Islet of Langerhans (tissue), 1 donor: ENCODE measurements around the gene EPHA2.
"Not testable (repeated sequence)": the region's sequence is repeated elsewhere in the genome, so short reads cannot be mapped to it uniquely, and the experiment has no call there.

Source experiments
- FAIRE-seq: peaks from one replicate; lab custom pipeline; 2011; peaks lifted over from hg19 to GRCh38; lab: Jason Lieb, UNC

EPHA2 gene

GRCh38 chr1:16183765-16184556 is 28.1 kb upstream of the EPHA2 start:
- no peak for FAIRE-seq

- FAIRE-seq, result no peak
Observed at GRCh38 chr1:16183179-16183578, 27.3 kb upstream of the EPHA2 start.

GRCh38 chr1:16181887-16182719 is 26.2 kb upstream of the EPHA2 start:
- FAIRE-seq, result no peak

- no peak for FAIRE-seq
Observed at GRCh38 chr1:16180291-16180824, 24.5 kb upstream of the EPHA2 start.

- no peak for FAIRE-seq
Observed at GRCh38 chr1:16178596-16179497, 23.0 kb upstream of the EPHA2 start.

GRCh38 chr1:16177306-16177705 is 21.4 kb upstream of the EPHA2 start:
- no peak for FAIRE-seq

- no peak for FAIRE-seq
Observed at GRCh38 chr1:16176653-16177052, 20.8 kb upstream of the EPHA2 start.

GRCh38 chr1:16175610-16176553 is 20.0 kb upstream of the EPHA2 start:
- no peak for FAIRE-seq

GRCh38 chr1:16174886-16175598 is 19.2 kb upstream of the EPHA2 start:
- no peak for FAIRE-seq

- FAIRE-seq, result no peak
Observed at GRCh38 chr1:16174261-16174868, 18.5 kb upstream of the EPHA2 start.

- FAIRE-seq, result no peak
Observed at GRCh38 chr1:16173447-16174260, 17.8 kb upstream of the EPHA2 start.

GRCh38 chr1:16172964-16173446 is 17.1 kb upstream of the EPHA2 start:
- no peak for FAIRE-seq

- FAIRE-seq, result no peak
Observed at GRCh38 chr1:16172218-16172830, 16.5 kb upstream of the EPHA2 start.

- no peak for FAIRE-seq
Observed at GRCh38 chr1:16171314-16172151, 15.7 kb upstream of the EPHA2 start.

- FAIRE-seq, result no peak
Observed at GRCh38 chr1:16170283-16170673, 14.4 kb upstream of the EPHA2 start.

- FAIRE-seq, result no peak
Observed at GRCh38 chr1:16168622-16169360, 12.9 kb upstream of the EPHA2 start.

- not testable (repeated sequence) for FAIRE-seq
Observed at GRCh38 chr1:16168144-16168495, 12.3 kb upstream of the EPHA2 start.
